Measurements from ENCODE around the gene PPP6R2. TPM values are rescaled to one million over a fixed set of nuclear protein-coding genes. Genes with fewer than 3 reads are reported as not detected.
"Not testable (repeated sequence)": the region's sequence is repeated elsewhere in the genome, so short reads cannot be mapped to it uniquely, and the experiment has no call there.

PPP6R2 gene
- total RNA-seq, 1 donor from 2014 or later, result 60.8 TPM

DNA sequence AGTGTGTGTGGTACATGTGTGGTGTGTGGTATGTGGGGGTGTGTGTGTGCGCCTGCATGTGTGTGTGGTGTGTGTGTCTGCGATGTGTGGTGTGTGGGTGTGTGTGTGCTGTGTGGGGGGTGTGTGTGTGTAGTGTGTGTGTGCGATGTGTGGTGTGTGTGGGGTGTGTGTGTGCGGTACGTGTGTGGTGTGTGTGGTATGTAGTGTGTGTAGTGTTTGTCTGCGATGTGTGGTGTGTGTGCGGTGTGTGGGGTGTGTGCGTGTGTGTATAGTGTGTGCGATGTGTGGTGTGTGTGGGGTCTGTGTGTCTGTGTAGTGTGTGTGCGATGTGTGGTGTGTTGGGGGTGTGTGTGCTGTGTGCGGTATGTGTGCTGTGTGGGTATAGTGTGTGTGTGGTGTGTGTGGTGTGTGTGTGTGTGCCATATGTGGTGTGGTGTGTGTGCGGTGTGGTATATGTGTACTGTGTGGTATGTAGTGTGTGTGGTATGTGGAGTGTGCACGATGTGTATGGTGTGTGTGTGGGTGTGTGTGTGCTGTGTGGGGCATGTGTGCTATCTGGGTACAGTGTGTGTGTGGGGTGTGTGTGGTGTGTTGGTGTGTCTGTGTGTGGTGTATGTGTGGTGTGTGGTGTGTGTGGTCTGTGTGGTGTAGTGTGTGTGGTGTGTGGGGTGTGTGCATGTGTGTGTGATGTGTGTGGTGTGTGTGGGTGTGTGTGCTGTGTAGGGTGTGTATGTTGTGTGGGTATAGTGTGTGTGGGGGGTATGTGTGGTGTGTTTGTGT is 5.7 kb upstream of the PPP6R2 start:
- intact Hi-C loops (cut with micrococcal nuclease), result no loop called here

DNA sequence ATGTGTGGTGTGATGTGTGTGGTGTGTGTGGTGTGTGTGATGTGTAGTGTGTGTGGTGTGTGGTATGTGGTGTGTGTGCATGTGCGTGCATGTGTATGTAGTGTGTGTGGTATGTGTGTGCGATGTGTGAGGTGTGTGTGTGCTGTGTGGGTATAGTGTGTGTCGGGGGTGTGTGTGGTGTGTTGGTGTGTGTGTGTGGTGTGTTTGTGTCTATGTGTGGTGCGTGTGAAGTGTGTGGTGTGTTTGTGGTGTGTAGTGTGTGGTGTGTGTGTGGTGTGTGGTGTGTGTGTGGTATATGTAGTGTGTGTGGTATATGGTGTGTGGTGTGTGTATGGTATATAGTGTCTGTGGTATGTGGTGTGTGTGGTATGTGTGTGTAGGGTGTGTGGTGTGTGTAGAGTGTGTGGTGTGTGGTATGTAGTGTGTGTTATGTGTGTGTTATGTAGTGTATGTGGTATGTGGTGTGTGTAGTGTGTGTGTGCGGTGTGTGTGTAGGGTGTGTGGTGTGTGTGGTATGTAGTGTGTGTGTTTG is 5.0 kb upstream of the PPP6R2 start:
- intact Hi-C loops (cut with micrococcal nuclease), result no loop called here

DNA sequence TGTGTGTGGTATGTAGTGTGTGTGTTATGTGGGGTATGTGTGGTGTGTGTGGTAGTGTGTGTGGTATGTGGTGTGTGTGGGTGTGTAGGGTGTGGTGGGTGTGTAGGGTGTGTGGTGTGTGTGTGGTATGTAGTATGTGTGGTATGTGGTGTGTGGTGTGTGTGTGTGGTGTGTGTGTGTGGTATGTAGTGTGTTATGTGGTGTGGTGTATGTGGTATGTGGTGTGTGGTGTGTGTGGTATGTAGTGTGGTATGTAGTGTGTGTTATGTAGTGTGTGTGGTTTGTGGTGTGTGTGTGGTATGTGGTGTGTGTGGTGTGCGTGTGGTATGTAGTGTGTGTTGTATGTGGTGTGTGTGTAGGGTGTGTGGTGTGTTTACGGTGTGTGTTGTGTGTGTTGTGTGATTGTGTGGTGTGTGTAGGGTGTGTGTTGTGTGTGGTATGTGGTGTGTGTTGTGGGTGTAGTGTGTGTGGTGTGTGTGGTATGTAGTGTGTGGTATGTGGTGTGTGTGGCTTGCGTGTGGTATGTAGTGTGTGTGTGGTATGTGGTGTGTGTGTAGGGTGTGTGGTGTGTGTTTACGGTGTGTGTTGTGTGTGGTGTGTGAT is 4.2 kb upstream of the PPP6R2 start:
- intact Hi-C loops (cut with micrococcal nuclease), result no loop called here

DNA sequence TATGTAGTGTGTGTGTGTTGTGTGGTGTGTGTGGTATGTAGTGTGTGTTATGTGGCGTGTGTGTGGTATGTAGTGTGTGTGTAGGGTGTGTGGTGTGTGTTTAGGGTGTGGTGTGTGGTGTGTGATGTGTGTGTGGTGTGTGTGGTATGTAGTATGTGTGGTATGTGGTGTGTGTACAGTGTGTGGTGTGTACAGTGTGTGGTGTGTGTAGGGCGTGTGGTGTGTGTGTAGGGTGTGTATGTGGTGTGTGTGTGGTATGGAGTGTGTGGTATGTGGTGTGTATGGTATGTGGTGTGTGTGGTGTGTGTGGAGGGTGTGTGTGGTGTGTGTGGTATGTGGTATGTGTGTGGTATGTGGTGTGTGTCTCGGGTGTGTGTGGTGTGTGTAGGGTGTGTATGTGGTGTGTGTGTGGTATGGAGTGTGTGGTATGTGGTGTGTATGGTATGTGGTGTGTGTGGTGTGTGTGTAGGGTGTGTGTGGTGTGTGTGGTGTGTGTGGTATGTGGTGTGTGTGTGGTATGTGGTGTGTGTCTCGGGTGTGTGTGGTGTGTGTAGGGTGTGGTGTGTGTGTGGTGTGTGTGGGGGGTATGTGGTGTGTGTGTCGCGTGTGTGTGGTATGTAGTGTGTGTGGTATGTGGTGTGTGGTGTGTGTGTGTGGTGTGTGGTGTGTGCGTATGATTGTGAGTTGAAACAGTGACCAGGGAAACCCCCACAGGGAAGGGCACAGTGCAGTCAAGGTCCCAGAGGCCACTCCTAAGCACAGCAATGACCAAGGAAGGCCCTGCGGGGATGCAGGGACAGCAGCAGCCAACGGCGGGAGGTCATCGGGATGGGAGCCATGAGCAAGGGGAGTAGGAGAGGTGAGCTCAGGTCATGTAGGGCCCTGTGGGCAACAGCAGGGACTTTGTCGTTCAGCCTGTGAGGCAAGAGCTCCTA is 2.9 kb upstream of the PPP6R2 start:
- intact Hi-C loops (cut with micrococcal nuclease), result loop anchor here (5.0 kb wide), 1 partner anchor 132 kb away; no protein-coding TSS in a partner anchor

- intact Hi-C loops (cut with micrococcal nuclease), result loop anchor here (1.0 to 5.0 kb wide), 9 partner anchors 15 to 382 kb away; partner anchors contain the start of genes DENND6B, LMF2 and PIM3
Measured at GRCh38 chr22:50341977-50342650, 1.0 kb upstream of the PPP6R2 start.

GRCh38 chr22:50343541-50343935 is 411 bp downstream of the PPP6R2 start:
- intact Hi-C loops (cut with micrococcal nuclease), result loop anchor here (1.0 to 5.0 kb wide), 3 partner anchors 98 to 163 kb away; partner anchors contain the start of genes LMF2 and TUBGCP6

- intact Hi-C loops (cut with micrococcal nuclease), result no loop called here
Measured at GRCh38 chr22:50346470-50346869, 3.3 kb downstream of the PPP6R2 start.

GRCh38 chr22:50347157-50347556 is 4.0 kb downstream of the PPP6R2 start:
- intact Hi-C loops (cut with micrococcal nuclease), result no loop called here

DNA sequence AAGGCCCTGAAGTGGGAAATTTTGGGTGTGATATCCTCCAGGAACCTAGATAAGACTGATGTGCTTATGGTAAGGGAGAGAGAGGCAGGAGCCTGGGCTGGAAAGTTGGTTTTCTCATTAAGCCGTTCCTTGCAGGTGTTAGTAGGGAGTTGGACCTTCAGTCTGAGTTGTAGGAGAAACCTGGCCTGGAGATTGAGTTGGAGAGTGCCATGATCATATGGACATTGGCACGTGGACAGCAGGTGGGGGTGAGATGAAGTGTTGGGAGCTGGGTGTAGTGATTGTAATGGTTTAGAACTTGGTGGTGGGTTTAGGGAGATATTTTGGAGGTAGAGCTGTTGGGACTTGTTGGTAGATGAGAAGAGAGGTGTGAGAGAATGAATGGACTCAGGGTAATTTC is 4.9 kb downstream of the PPP6R2 start:
- intact Hi-C loops (cut with micrococcal nuclease), result no loop called here

DNA sequence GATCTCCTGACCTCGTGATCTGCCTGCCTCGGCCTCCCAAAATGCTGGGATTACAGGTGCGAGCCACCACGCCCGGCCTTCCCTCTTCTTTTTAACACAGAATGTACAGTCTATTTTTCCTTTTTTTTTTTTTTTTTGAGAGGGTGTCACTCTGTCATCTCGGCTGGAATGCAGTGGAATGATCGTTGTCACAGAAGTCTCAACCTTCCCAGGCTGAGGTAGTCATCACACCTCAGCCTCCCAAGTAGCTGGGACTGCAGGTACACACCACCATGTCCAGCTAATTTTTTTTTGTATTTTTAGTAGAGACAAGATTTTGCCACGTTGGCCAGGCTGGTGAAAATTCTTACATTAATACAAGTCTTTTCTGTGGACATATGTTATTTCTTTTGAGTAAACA is 13.1 kb downstream of the PPP6R2 start:
- intact Hi-C loops (cut with micrococcal nuclease), result no loop called here

- intact Hi-C loops (cut with micrococcal nuclease), result no loop called here
Measured at GRCh38 chr22:50357222-50357621, 14.1 kb downstream of the PPP6R2 start.

DNA sequence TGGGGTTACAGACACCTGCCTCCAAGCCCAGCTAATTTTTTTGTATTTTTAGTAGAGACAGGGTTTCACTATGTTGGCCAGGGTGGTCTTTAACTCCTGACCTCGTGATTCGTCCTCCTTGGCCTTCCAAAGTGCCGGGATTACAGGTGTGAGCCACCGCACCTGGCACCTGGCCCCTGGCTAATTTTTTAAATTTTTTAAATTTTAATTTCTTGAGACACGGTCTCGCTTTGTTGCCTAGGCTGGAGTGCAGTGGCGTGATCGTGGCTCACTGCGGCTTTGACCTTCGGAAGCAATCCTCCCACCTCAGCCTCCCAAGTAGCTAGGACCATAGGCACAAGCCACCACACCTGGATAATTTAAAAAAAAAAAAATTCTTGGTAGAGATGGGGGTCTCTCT is 14.6 kb downstream of the PPP6R2 start:
- intact Hi-C loops (cut with micrococcal nuclease), result no loop called here

DNA sequence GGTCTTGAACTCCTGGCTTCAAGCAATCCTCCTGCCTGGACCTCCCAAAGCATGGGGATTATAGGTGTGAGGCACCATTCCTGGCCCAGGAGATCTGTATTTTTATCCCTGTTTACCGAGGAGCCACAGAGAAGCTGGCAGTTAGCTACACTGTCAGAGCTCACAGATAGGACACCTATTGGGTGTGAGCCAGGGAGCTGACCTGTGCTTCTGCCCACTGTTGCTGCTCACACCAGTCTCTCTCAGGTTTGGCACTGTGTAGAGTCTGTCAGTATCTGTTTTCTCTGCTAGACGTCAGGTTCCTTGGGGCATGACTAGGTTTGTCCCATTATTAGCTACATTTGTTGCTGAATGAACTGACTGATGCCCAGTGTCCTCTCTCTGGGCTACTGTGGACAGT is 17.5 kb downstream of the PPP6R2 start:
- intact Hi-C loops (cut with micrococcal nuclease), result no loop called here

DNA sequence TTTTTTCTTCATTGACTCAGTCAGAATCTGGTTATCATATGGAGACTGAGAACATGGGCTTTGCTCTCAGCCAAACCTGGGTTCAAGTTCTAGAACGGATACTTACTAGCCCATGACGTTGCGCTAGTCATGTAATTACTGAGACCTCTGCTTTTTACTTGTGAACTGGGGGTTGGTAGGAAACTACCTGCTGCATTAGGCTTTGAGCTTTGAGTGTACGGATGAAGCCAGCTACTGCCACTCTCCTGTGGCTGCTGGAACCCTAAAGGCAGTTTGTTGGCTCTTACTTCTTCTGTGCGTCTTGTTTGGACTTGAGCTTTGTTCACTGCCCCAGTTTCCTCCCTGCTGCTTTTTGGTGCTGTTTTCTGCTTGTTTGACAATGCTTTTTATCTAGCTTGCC is 18.1 kb downstream of the PPP6R2 start:
- intact Hi-C loops (cut with micrococcal nuclease), result no loop called here

DNA sequence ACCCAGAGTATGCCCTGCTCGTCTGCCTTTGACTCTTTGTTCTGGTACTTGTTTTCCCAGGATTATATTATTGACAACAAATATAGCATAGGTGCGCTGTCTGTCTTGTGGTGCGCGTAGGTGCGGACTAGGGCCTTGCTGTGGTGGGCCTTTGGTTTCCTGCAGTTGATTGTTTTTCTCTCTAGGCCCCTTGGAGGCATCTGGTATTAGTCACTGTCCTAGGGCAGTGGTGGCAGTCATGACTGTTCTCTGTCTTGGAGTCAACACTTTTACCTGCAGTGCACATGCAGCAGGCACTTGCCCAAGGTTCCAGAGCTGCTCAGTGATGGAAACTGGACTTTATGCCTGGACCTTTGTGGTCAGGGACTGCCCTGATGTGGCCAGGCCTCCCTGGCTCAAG is 18.6 kb downstream of the PPP6R2 start:
- intact Hi-C loops (cut with micrococcal nuclease), result no loop called here

GRCh38 chr22:50363166-50363802 is 20.2 kb downstream of the PPP6R2 start:
- intact Hi-C loops (cut with micrococcal nuclease), result no loop called here

DNA sequence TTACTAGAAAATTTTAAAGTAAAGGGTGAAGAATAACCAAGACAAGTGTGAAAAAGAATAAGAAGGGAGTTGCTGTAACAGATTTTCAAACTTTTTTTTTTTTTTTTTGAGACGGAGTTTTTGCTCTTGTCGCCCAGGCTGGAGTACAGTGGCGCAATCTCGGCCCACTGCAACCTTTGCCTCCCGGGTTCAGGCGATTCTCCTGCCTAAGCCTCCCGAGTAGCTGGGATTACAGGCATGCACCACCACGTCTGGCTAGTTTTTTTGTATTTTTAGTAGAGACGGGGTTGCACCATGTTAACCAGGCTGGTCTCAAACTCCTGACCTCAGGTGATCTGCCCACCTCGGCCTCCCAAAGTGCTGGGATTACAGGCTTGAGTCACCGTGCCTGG is 20.7 kb downstream of the PPP6R2 start:
- intact Hi-C loops (cut with micrococcal nuclease), result not testable (repeated sequence)

GRCh38 chr22:50367778-50368500 is 24.8 kb downstream of the PPP6R2 start:
- intact Hi-C loops (cut with micrococcal nuclease), result no loop called here

DNA sequence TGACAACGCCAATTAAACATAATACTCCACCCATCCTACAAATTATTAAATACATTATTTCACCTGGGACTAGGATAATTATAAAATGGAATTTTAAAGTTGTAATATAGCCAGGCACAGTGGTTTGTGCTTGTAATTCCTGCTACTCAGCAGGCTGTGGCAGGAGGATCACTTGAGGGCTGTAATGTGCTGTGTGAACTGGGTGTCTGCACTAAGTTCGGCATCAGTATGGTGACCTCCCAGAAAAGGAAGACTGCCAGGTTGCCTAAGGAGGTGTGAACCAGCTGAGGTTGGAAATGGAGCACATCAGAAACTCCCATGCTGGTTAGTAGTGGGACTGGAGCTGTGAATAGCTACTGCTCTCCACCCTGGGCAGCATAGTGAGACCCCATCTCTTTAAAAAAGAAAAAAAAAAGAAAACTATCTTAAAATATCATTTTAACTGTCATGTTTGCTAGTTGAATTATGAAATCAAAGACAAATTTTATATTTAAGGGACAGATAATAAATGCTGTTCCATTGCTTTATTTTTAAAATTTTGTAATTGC is 28.0 kb downstream of the PPP6R2 start:
- intact Hi-C loops (cut with micrococcal nuclease), result no loop called here
